Measurements from ENCODE around the gene CAMK1G.

DNA sequence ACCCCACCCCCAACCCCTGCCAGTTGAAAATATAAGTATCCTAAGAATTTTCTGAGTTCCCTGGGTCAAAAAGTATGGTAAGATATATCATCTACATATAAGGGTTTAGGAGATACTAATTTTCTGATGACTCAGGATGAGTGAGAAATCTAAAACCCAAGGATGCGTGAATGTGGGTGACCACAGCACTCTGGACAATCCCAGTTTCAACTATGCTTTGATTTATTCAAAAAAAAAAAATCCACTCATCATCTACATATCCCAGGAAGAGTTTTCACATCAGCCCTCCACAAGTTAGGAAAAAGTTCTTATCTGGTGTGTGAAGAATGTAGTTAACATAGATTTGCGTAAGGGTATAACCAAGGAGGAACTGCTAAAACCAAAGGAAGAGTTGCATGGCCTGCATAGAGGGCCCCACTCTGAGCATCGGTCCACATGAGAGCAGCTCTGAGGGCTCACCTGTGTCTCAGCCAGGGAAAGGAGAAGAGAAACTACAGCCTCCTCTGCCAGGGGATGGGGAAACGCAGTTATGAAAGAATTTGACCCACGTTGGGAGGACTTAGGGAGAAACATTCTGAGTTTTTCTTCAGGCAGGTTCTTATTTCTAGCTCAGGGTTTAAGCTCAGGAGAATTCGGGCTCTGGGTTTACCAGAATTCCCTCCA, 50.0 kb downstream of the CAMK1G start:
- TF ChIP-seq SIN3A (IDR thresholded peaks at IDR 0.05; ENCODE audit: borderline replicate concordance, insufficient read depth, low read length) (no peak), POLR2AphosphoS5 (IDR thresholded peaks at IDR 0.05; ENCODE audit: low read depth, low read length) (no peak), TAF1 (IDR thresholded peaks at IDR 0.05; ENCODE audit: borderline replicate concordance, insufficient read depth, low read length) (no peak)
- TF ChIP-seq, protein P1, sequence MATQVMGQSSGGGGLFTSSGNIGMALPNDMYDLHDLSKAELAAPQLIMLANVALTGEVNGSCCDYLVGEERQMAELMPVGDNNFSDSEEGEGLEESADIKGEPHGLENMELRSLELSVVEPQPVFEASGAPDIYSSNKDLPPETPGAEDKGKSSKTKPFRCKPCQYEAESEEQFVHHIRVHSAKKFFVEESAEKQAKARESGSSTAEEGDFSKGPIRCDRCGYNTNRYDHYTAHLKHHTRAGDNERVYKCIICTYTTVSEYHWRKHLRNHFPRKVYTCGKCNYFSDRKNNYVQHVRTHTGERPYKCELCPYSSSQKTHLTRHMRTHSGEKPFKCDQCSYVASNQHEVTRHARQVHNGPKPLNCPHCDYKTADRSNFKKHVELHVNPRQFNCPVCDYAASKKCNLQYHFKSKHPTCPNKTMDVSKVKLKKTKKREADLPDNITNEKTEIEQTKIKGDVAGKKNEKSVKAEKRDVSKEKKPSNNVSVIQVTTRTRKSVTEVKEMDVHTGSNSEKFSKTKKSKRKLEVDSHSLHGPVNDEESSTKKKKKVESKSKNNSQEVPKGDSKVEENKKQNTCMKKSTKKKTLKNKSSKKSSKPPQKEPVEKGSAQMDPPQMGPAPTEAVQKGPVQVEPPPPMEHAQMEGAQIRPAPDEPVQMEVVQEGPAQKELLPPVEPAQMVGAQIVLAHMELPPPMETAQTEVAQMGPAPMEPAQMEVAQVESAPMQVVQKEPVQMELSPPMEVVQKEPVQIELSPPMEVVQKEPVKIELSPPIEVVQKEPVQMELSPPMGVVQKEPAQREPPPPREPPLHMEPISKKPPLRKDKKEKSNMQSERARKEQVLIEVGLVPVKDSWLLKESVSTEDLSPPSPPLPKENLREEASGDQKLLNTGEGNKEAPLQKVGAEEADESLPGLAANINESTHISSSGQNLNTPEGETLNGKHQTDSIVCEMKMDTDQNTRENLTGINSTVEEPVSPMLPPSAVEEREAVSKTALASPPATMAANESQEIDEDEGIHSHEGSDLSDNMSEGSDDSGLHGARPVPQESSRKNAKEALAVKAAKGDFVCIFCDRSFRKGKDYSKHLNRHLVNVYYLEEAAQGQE (IDR thresholded peaks at IDR 0.05; ENCODE audit: insufficient read depth in 1 of 2, low read depth in 2 of 2, low read length in 2 of 2) = no peak
